Stimulated activated CD8-positive, alpha-beta memory T cell treated with anti-CD3 and anti-CD28 coated beads, Interleukin-4, amount 100 ng/mL, for 48 hours (primary cell): ENCODE results near the gene ZNF367.
A peak's percentile ranks its signal among the peaks of the same experiment; 100 is the strongest.

Source experiments
- DNase-seq: peaks from one replicate; pipeline ENCODE4 v3.0.0-alpha.2; 2020

ZNF367 gene

GRCh38 chr9:96436063-96436455, 17.9 kb upstream of the ZNF367 start:
- no peak for DNase-seq

DNA sequence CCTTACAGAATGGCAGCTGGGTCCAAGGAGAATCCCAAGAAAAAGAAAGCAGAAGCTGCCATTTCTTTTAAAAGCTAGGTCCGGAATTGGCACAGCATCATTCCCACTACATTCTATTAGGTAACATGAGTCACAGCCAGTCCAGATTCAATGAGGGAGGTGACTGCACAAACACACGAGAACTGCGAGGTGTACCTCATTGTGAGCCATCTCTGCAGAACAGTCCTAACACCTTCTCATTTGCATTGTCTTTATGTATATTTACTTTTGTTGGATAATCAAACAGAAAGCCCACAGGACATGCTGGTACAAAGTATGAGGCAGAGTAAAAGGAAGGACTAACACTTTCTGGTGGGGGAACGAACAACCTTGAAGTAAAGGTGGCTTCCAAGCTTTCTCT, 17.2 kb upstream of the ZNF367 start:
- DNase-seq, result no peak

DNA sequence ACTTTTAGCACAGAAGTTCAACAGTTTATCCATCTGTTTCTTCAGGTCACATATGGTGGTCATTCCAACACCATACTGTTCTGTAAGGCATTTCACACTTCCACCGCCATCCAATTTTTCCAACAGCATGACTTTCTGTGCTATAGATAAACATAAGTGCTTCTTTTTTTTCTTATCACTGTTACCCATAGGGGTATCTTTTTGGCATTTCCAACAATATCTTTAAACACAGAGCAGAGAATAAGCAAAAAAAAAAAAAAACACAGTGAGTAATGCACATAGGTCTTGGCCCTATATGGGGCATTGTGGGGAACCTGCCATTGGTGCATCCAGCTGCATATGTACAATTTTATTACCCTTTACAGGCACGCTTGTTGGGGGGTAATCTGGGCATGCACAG, 12.2 kb upstream of the ZNF367 start:
- DNase-seq, result no peak

- DNase-seq, result no peak
Observed at GRCh38 chr9:96429732-96430131, 11.6 kb upstream of the ZNF367 start.

DNA sequence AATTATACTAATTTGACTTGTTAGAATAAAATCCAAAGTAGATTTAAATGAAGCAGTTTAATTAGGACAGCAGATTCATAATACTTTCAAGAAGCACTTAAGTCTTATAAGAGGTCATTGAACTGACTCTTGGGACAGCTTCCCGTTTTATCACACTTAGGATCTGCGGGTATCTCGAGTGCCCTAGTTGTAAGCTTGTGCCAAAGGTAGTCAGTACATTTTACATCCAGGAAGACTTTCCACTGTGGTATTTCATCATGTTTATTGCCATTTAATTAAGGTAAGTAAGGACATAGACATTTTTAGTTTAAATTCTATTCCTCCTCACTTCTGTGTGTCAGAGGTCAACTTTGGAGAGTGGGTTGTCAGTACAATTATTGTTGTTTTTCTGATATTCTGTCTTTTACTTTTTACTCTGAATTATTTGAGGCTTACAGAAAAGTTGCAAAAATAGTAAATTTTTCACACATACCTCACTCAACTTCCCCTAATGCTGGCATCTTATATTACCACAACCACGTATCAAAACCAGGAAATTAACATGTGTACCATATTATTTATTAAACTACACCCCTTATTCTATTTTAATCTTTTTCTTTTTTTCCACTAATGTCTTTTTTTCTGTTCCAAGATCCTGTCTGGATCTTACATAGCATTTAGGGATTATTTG, 7.5 kb upstream of the ZNF367 start:
- no peak for DNase-seq

DNA sequence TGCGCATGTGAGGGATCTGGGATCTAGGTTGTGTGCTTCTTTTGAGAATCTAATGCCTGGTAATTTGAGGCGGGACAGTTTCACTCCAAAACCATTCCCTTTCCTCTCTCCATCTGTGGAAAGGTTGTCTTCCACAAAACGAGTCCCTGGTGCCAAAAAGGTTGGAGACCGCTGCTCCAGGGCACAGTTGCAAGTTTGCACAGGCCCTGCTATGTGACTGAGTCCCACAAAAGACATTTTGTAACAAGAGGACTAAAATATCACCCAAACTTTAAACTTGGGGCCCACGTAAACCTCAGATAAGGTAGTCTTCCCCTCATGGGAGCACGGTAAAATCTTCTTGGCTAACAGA, 5.8 kb upstream of the ZNF367 start:
- DNase-seq, result no peak

DNA sequence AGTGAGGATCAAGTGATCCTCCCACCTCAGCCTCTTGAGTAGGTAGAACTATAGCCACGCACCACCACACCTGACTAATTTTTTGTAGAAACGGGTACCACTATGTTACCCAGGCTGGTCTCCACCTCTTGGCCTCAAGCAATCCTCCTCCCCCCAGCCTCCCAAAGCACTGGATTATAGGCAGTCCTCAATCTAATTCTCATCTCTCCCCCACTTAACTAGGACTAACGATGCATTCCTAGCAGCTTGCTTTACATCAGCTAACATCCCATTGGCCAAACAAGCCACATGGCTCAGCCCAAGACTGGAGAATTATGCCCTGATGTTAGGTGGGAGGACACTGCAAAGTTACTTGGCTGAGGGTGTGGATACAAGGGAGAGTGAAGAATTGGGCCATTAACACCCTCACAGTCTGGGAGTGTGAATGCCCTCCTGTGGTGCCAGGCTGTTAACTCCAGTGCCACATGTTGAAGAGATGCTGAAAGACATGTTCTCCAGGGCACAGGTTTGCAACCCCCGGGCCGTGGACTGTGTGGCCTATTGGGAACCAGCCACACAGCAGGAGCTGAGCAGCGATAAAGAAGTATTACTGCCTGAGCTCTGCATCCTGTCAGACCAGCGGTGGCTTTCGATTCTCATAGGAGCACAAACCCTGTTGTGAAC, 5.3 kb upstream of the ZNF367 start:
- DNase-seq, result no peak

- no peak for DNase-seq
Observed at GRCh38 chr9:96420468-96421219, 2.5 kb upstream of the ZNF367 start.

- DNase-seq, result no peak
Observed at GRCh38 chr9:96419691-96419969, 1.5 kb upstream of the ZNF367 start.

DNA sequence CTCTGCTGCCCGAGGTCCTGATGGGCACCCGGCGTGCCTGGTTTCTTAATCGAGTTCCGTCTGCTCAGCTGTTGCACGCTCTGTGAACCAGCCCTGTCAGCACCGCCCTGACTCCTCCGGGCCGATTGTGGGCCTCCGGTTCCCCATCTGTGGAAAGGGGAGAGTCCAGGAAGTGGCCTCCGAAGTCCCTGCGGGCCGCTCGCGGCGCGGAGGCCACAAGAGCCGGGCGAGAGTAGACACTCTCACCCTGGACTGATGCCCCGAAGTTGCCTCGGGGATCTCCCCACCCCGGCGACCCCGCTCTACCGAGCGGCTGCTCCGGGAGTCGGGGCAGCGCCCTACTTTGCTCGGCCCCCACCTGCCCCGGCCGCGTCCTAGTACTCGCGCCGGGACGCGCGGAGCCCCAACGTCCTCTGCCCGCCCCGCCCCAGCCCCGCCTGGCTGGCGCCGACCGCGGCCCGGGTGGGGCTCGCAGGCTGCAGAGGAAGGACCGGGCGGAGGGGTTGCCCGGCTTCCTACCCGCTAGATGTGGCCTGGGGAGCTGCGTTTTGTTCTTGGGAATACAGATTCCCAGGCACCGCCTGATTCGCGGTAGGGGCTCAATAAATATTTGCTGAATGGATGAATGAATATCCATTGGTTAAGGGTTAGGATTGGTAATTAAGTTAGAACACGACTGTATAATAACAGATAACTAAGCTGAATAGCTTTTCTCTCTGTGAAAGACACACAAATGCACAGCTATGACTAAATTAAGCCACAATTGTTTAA, 935 bp upstream of the ZNF367 start:
- DNase-seq, result peak; percentile 74

- DNase-seq, result peak; percentile 52
Observed at GRCh38 chr9:96417661-96418082, 498 bp downstream of the ZNF367 start.

DNA sequence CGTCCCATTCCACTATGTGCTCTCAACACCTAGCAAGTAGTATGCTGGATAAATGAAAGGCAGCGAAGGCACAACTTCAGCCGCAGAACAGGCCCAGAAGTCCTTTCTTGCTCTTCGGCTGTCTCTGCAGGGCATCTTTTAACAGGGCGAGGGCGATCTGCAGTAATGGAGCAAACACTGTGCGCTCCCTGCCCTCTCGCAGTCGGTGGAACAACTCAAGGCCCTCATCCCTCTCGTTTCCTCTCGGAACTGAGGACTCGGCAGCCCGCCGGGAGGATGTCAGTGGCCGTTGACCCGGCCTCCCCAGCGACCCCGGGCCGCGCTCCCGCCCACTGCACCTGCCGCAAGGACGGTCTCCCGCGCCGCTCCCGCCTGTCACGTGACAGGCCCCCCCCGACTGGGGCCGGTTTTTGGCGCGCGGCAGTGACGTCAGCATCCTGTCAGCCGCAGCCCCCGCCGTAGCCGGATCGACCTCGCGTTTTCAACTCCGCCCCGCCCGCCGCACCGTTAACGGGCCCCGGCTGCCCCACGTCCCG, 1.1 kb downstream of the ZNF367 start:
- DNase-seq, result peak; percentile 95

DNA sequence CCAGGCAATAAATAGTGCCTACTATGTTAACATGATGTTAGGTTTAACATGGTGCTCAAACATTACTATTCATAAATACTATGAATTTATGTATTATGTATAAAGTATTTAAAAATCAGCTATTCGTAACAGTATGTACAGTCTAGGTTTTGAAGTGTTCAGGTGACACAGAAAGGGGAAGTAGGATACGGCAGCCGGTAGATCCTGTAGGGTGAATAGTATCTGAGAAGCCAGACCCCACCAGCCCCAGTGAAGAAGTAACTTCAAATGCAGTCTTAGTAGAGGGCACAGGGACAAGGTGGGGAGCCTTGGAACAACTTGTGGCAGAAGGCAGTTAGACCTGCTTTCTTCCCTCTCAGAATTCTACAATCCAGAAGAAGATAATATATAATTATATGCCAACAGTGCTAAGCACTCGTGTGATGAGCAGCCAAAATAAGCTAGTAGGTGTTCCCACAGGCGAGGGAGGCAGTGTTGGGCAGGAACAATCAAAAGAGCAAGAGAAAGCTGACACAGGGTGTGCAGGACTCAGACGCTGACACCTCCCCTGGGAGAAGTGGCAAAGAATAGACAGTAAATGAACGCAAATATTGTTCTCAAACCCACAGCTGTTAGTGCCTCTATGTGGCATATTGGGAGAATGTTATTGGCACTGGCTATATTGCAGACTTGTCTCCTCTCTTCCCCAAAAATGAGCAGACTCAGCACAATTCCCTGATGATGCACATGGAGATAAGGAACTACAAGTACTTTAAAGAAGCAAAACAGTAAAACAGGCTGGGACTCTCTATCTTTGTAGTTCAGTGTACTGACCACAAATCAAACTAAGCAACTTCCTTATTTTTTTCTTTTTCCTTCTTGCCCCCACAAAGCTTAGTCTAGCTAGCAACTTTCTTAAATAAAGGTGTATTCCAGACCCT, 4.6 kb downstream of the ZNF367 start:
- no peak for DNase-seq

DNA sequence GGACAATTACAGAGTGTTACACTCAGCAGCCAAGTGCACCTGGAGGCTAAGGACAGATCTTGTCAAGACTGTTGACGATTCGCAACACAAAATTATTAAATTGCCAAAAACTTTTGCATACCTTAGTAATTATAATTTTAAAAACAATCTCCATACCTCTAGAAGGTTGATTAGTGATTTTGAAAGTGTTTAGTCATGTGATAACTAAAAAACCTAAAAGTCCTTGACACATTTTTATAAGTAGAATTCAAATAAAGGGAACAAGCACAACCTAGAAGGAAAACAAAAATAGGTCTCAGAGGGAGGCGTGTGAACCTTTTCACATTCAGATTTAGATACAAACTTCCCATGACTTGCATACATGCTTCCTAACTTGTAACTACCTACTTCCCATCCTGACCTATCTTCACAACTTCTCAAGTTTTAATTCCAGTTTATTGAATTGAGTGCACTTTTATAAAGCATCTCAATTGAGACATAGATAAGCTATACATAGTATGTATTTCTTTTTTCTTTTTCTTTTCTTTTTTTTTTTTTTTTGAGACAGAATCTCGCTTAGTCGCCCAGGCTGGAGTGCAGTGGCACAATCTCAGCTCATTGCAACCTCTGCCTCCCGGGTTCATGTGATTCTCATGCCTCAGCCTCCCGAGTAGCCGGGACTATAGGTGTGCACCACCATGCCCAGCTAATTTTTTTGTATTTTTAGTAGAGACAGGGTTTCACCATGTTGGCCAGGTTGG, 5.8 kb downstream of the ZNF367 start:
- no peak for DNase-seq

DNA sequence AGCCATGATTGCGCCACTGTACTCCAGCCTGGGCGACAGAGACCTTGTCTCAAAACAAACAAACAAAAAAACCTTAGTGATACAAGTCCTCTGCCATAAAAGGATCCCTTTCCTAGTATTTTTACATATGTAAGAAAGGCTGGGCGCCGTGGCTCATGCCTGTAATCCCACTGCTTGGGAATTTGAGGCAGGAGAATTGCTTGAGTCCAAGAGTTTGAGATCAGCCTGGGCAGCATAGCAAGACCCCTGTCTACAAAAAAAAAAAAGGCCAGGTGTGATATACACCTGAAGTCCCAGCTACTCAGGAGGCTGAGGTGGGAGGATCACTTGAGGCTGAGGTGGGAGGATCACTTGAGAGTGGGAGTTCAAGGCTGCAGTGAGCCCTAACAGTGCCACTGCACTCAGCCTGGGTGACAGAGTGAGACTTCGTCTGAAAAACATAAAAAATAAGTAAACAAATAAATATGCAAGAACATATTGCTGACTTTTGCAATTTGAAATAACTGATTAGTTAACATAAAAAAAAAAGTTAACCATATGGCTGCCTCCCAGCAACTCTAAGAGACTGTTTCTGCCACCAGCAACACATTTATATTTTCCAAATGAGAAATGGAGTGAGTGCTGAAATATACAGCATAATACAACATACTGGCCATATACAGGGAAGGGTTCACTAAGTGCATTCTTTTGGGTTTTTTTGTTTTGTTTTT, 6.9 kb downstream of the ZNF367 start:
- DNase-seq, result no peak

DNA sequence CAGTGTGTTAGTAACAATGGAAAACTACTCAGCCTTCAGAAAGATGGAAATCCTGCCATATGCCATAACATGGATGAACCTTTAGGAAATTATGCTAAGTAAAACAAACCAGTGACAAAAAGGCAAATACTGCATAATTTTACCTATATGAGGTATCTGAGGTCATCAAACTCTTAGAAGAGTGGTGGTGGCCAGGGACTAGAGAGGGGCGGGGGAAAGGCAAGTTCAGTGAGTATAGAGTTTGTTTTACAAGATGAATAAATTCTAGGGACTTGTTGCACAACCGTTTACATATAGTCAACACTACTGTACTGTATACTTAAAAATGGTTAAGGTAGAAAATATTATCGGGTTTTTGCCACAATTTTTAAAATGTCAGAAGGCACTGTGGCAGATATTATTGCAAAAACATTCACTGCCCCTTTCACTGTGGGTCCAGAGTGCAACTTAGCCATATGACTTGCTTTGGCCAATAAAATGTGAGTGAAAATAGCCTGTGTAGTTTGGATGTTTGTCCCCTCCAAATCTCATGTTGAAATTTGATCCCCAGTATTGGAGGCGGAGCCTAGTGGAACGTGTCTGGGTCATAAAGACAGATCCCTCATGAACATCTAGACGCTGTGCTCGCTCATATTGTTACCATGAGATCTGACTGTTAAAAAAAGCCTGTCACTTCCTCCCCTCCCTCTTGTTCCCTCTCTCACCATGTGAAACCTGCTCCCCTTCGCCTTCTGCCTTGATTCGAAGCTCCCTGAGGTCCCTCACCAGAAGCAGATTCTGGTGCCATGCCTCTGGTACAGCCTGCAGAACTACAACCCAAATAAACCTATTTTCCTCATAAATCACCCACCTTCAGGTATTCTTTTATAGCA, 9.5 kb downstream of the ZNF367 start:
- no peak for DNase-seq

DNA sequence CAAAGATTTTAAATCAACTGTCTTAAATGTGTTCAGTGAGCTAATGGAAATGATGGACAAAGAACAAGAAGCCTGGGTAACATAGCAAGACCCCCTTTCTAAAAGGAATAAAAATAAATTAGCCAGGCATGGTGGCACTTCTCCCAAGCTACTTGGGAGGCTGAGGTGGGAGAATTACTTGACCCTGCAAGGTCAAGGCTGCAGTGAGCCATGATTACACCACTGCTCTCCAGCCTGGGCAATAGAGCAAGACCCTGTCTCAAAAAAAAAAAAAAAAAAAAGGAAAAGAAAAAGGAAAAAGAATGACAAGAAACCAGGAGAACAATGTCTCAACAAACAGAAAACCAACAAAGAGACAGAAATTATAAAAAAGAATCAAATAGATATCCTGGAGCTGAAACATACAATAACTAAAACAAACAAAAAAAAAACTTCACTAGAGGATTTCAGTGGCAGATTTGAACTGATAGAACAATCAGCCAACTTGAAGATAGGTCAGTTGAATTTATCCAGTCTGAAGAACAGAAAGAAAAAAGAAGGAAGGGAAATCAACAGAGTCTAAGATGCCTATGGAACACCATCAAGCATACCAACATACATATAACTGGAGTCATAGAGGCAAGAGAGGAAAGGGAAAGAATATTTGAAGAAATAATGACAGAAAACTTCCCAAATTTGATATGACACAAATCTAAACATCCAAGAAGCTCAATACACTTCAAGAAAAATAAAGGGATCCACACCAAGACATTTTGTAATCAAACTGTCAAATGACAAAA, 17.8 kb downstream of the ZNF367 start:
- no peak for DNase-seq

DNA sequence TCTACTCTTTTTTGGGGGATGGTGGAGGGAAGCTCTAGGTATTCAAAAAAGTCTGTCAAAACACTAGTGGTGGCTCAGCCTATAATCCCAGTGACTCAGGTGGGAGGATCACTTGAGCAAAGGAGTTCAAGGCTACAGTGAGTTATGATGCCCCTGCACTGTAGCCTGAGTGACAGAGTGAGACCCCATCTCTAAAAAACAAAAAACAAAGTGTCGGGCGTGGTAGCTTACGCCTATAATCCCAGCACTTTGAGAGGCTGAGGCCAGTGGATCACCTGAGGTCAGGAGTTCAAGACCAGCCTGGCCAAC, 18.9 kb downstream of the ZNF367 start:
- DNase-seq, result no peak
